ENCODE measurements around the gene THOC6.

DNA sequence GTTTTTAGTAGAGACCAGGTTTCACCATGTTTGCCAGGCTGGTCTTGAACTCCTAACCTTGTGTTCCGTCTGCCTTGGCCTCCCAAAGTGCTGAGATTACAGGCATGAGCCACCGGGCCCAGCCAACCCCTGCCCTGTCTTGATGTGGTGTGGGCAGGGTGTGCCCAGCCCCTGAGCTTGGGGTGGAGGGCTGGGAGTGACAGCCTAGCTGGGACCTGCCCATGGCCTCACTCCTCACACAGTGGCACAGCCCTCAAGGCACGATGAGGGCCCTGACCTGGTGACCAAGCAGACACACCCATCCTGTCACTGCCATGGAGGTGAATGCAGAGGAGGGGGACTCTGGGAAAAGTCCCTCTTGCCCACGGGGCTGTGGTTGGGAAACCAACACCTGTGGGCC, 44.7 kb downstream of the THOC6 start:
- TF ChIP-seq POLR2AphosphoS5 (IDR thresholded peaks at IDR 0.05; ENCODE audit: low read depth, low read length) (no peak), POLR2A (IDR thresholded peaks at IDR 0.05; ENCODE audit: low read depth, low read length) (no peak)

Measured in GM12891 (cell line).